ENCODE results near the gene BCAS4.
A peak's percentile ranks its signal among the peaks of the same experiment; 100 is the strongest.
"Not testable (repeated sequence)": the region's sequence is repeated elsewhere in the genome, so short reads cannot be mapped to it uniquely, and the experiment has no call there.

Gene BCAS4, protein sequence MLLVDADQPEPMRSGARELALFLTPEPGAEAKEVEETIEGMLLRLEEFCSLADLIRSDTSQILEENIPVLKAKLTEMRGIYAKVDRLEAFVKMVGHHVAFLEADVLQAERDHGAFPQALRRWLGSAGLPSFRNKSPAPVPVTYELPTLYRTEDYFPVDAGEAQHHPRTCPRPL

DNA sequence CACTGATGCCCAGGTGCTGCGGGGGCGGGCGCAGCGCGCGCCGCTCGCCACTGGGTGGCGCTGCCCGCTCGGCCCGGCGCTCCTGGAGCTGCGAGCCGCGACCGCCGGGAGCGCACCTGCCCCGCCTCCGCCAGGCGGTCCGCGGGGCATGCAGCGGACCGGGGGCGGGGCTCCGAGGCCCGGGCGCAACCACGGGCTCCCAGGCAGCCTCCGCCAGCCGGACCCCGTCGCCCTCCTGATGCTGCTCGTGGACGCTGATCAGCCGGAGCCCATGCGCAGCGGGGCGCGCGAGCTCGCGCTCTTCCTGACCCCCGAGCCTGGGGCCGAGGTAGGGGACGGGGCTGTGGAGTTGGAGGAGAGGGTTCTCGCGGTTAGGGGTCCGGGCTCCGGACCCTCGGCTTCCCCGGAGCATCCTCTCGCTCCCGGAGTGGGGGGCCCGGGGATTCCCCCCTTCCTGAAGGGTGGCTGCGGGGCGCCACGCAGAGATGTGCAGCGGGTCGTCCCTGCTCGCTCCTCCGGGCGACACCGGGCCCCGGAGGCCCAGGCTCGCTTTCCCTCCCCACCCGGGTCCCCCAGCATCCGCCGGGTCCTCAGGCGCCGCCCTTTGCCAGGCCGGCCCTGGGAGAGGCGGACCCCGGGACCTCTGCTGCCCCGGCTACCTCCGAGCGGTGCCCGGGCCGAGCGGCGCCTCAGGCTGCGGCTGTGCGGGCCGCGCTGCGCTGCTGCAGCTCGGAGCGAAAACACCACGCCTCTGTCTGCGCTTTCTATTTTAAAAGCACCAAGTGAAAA is at the start of gene BCAS4:
Gene BCAS4, plus strand, starts transcription at position 216 of the 789 bp plus-strand sequence. Its CDS starts 23 bp downstream, at position 239.
- DNase-seq: peak in 1 of 2 experiments; percentile 80

DNA sequence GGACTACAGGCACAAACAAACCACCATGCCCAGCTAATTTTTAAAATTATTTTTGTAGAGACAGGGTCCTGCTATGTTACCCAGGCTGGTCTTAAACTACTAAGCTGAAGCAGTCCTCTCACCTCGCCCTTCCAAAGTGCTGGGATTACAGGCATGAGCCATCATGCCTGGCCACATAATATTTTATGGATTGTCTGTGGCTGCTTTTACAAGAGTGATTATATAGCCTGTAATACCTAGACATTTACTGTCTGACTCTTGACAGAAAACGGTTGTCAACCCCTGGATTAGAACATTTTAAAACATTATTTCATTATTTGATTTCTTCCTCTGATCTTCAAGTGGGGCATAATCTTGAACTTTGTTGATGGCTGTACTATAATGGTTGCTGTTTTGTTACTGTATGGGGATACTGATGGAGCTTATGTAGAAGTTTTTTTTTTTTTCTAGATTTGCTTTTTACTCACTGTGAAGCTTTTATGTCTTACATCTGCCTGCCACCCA is 49.2 kb upstream of the BCAS4 start:
- no peak for DNase-seq

DNA sequence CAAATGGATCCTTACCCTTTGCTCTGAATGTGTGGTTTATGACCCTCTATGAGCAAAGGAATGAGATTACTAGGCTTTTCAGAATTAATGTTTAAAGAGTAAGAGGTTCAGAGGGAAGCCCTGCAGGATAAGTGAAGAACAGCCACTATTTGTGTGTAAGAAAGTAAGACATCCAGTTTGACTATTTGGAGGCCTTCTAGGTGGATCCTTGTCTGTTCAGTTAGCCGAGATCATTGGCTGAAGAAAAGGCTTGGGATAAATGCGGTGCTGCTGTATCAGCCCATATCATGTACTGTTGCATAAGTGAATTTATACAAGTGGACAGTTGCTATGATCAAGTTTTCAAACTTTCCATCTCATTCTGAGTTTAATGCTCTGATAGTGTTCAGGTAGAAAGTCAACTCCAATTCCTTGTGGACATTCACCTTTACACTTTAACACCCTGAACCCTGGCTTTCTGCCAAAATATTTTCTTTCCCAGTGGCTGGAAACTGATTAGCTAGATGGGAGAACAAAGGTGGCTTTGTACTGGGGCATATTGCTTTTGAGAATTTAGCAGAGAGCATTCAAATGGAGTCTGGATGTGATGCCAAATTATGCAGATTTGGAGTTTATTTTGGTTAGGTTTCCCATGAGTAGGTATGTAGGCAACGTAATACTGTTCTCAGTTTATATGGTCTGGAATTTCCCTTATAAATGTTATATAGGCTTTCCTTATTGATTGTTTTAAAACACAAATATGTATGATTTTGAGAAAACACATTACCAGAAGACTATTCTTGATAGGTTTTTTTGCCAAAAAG is 48.5 kb upstream of the BCAS4 start:
- no peak for DNase-seq

DNA sequence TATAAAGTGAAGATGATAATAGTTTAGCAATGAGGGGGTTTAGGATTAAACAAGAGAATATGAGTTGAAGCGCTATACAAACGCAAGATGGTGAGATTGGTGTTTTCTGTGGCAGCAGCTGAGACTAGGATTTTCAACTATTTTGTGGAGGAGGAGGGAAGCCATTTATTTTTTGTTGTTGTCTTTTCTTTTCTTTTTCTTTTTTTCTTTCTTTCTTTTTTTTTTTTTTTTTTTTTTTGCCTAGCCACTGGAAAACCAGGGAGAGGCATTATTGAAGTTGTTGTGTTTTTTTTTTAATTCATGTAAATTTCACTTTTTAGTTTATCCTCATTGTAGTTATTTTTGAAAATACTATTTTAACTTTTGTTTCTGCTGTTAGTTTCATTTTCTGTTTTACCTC is 47.6 kb upstream of the BCAS4 start:
- DNase-seq: no peak

DNA sequence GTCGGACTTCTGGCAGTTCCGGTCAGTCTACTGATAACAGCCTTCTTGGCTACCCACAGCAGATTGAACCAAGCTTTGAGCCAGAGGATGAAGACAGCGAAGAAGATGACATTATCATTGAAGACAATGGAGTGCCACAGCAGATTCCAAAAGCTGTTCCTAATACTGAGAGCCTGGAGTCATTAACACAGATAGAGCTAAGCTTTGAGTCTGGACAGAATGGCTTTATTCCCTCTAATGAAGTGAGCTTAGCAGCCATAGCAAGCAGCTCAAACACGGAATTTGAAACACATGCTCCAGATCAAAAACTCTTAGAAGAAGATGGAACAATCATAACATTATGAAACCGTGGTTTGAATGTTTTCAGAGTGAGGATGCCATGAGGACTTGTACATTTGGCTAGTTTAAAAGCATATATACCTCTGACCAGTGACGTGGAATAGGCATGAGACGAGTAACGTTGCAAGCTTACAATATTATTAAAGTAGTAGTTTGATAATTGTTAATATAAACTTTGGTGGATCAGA is 44.7 kb upstream of the BCAS4 start:
- no peak for DNase-seq

DNA sequence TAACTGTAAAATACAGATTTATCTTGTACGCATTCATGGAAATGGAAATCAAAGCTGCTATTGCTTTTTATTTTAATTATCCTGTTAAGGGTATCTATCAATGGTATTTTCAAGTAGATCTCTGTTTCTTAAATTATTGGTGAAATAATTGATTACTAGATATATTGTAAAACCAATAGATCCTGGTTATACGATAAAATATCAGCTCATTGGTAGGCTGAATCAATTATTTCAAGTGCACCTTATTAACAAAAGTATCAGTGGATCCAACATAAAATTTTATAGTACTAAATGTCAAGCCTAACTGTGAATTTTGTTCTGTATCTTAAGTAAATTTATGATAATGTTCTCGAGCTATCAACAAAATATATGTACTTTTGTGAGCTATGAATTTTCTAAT is 41.7 kb upstream of the BCAS4 start:
- DNase-seq: no peak

DNA sequence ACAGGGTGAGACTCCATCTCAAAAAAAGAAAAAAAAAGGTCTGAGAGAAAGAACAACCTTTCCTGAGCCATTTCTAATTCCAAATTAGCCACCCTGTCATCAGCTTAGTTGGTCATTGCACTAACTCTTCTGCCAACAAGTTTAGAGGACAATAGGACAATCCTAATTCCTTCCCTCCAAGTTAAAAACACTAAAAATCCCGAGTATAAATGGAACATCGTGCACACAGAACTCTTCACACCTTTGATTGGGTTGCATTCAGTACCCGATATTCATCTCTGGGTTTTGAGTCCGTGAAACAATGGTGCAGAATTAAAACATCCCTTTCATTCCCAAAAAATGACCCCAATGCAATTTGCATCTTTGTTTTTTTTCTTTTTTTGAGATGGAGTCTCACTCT is 40.4 kb upstream of the BCAS4 start:
- no peak for DNase-seq

DNA sequence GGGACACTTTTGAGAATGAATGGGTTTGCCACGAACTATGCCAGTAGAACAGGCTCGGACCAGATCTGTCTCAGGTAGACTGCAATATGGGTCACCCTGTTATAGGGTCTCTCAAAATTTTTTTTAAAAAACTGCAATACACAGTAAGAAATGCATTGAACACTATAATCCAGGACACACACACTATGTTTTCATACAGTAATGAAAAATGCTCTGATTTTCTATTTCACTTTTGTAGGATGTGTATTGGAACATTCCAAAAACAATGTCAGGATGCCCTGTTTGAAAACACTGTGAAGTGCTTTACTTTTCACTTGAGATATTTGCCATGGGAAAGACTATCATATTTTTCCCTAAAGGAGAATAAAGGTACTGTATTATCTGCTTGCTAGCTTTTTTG is 38.4 kb upstream of the BCAS4 start:
- no peak for DNase-seq

DNA sequence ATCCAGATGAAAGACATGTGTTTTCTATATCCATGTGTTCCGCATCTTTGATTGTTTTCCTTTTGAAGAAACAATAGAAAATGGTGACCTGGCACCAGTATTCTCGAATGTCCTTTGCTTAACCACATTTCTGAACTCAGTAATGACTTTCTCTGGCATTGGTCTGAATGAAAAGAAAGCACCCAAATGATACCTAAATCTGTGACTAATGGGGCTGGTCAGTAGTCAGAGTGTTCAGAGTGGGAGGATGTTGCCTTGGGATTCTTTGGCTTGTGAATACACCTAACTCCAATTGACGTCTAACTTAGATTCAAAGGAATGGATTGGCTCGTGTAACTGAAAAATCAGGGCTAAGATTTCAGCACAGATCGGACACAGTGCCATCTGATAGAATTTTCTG is 36.4 kb upstream of the BCAS4 start:
- no peak for DNase-seq

DNA sequence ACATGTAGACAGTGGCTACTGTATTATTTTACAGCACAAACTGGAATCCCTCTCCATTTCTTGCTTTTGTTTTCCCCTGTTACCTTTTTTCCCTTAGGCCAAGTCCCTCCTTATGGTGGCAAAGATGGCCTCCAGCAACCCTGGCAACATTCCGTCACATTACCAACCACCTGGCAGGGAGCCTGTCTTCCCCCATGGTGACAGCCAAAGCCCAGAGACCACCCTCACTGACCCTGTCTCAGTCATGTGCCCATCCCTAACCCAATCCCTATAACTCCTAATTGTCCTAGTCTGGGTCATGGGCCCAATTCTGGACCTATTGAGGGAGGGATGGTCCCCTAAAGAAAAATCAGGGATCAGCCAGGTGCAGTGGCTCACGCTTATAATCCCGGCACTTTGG is 35.9 kb upstream of the BCAS4 start:
- DNase-seq: no peak

DNA sequence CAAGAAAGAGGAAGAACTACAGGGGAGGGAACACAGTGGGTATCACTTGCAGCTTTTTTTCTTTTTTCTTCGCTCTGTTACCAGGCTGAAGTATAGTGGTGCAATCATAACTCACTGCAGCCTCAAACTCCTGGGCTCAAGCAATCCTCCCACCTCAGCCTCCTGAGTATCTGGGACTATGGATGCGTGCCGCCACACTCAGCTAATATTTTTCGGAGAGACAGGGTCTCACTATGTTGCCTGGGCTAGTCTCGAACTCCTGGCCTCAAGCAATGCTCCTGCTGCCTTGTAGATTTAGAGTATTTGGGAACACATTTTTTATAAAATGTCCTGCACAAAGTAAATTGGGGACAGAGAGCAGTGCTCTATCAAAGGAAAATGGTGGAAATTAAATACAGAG is 35.2 kb upstream of the BCAS4 start:
- no peak for DNase-seq

DNA sequence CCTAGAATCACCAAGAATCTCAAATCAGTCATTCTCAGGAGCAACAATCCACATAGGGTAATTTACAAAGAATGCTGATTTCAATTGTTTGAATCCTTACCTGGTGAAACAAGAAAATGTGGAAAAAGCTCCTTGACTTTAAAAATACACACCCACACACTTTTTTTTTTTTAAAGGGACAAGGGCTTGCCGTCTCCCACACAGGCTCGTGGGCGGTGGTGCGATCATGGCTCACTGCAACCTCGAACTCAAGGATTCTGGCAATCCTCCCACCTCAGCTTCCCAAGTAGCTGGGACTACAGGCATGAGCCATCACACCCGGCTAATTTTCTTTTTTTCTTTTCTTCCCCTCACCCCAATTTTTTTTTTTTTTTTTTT is 32.8 kb upstream of the BCAS4 start:
- no peak for DNase-seq

DNA sequence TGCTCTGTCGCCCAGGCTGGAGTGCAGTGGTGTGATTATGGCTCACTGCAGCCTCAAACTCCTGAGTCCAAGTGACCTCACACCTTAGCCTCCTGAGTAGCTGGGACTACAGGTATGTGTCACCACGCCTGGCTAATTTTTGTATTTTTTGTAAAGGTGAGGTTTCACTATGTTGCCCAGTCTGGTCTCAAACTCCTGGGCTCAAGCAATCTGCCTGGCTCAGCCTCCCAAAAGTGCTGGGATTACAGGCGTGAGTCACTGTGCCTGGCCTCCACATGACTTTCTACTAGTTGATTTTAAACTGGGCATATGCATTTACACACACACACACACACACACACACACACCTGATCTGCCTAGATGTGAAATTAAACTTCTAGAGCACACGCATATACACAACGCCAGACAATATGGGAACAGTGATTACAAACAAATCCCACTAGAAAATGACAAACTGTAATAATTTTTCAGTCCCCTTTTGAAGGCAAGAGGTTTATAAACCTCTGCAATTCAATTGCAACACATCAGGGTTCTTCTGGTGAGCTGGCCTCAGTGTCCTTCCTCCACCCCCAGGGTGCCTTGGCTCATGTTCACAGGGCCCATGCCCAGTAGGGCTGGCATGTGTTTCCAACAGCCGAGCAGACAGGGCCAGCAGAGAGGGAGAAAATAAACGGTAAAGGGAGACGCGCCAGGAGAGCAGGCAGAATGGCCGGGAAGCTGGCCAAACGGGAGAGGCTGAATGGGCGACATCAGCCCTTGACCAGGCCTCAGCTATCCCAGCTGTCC is 32.2 kb upstream of the BCAS4 start:
- DNase-seq: peak; percentile 53 to 93

DNA sequence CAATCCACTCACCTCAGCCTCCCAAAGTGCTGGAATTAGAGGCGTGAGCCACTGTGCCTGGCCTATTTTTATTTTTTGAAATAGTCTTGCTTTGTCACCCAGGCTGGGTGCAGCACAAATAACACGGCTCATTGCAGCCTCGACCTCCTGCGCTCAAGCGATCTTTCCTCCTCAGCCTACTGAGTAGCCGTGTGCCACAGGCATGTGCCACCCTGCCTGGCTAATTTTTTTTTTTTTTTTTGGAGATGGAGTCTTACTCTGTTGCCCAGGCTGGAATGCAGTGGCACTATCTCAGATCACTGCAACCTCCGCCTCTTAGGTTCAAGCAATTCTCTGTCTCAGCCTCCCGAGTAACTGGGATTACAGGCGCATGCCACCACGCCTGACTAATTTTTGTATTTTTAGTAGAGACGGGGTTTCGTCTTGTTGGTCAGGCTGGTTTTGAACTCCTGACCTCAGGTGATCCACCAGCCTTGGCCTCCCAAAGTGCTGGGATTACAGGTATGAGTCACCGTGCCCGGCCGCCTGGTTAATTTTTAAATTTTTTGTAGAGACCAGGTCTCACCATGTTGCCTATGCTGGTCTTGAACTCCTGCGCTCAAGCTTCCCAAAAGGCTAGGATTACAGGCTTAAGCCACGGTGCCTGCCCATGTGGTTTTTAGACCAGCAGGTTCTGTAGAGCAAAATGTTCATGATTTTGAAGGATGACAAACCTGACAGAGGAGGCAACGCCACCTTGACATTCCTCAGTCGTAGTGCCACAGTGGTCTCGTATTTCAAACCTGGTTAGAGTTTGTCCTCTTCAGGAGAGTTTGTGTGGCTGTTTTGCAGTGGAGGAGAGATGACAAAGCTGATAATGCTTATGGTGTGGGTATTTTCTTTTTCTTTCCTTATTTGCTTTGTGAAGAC is 31.1 kb upstream of the BCAS4 start:
- not testable (repeated sequence) for DNase-seq

DNA sequence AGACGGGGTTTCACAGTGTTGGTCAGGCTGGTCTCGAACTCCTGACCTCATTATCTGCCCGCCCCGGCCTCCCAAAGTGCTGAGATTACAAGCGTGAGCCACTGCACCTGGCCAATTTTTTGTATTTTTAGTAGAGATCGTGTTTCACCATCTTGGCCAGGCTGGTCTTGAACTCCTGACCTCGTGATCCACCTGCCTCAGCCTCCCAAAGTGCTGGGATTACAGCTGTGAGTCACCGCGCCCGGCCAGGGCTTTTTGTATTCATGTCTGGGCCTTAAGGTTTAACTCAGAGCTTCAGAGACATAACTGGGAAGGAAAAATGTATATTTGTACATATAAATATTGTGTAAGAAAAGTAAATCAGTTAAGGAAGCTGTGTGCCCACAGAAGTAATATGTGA is 29.6 kb upstream of the BCAS4 start:
- DNase-seq: not testable (repeated sequence)

DNA sequence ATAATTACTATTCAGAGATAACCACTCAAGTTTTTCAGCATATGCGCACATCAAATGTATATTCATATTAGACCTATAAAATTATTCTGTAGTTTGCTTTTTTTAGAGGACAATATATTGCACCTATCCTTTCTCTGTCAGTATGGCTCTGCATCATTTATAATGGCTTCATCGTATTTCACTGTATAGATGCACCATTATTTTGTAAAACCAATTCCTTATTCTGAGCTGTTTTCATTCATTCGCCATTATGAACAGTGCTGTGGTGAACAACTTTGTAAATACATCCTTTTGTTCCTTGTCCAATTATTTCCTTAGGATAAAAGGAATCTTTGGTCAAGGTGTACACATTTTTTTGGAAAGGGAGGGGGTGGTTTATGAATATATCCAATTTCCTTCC is 29.2 kb upstream of the BCAS4 start:
- no peak for DNase-seq

DNA sequence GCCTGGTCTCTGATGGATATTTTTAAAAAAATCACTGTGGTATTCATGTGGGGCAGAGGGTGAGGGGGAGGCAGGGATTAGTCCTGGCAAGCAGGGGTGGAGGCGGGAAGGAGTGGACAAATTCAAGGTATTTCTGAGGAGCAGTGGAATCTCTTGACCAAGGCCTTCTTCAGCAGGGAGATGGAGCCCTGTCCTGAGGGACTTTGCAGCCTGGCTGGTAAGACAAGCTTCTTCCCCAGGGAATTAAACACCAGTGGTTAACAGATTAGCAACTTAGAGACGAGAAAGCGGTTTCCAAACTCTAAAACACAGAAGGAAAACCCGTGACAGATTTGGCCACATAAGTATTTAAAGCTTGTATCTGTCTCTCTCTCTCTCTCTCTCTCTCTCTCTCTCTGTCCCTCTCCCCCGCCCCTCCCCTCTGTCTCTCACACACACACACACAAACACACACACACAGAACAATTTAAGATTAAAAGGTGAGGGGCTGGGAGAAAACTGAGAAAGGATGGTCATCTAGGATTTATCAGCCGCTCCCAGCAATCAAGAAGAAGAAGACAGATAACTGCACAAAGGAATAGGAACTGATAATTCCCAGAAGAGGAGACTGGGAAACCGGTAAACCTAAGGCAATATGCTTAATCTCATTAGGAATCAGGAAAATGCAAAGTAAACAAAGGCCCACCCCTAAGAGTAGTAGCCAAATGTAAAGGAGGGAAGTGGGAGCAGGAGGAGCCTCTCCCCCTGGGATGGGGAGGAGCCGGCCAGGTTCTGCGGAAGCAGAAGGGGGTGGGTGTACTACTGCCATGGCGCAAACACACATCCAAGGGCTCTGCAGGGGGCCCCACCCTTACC is 27.7 kb upstream of the BCAS4 start:
- DNase-seq: not testable (repeated sequence)

DNA sequence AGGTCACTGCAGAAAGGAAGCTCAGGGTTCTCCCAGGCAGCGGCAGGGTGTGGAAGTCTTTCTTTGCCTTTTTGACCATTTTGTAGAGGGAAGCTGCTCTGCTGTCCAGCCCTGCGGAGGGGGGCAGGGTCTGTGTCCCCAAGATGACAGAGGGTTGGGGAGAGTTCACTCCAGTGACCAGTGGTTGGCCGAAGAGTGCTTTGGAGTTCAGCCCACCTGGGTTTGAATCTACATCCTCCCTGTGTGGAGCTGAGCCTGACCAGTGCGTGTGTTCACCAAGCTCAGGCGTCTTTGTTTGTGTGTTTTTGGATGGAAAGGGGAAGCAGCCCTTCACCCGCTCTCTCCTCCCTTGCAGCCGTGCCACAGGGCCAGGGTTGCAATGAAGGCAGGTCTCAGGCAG is 25.9 kb upstream of the BCAS4 start:
- DNase-seq: not testable (repeated sequence)

DNA sequence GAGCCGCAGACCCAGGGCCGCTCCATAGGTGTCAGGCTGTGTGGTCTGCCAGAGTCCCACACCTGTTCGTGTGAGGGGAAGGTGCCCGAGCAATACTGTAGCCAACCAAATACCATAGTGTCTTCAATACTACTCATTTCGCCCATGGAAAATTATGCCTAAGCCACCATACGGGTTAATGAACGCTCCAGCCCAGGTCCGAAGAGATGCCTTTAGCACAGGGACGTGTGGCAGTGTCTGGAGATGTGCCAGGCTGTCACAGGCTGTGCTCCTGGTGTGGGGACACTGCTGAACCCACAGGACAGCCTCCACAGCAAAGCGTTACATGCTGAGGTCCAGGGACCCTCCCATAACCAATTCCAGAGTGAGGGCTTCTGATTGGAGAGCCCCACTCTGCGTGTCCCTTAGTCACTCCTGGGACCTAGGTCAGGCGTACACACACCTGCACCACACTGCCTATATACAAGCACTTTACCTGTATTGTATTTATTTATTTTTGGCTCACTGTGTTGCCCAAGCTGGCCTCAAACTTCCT is 25.2 kb upstream of the BCAS4 start:
- not testable (repeated sequence) for DNase-seq

DNA sequence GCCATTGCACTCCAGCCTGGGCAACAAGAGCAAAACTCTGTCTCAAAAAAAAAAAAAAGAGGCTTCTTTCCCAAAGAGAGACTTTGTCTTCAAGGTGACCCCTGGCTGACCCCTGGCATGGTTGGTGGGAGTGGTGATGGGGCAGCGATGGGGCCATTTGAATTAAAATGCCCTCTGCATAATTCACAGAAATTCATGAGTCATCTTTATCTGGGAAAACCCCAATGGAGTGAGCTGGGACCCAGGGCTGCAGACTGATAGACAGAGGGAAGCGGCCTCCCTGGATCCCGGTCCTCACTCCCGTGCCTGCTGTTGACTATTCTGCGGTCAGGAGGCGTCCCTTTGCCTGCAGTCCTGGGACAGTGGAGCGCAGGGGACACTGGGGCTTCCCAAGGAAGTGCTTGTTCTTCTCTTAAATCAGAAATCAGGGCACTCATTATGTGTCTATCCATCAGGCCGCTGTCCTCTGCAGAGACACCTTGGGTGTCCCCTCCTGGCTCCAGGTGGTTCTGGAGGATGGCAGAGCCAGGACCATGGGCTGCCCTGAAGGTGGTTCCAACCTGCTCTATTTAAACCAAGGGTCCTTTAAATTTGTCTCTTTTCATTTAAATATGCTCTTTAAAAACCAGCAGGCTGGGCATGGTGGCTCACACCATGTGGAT is 23.3 kb upstream of the BCAS4 start:
- DNase-seq: not testable (repeated sequence)

All from NCI-H446 (cell line).